GM18951 (cell line): ENCODE results near the gene GRAMD1C.

ENCODE experiments used
- POLR2A ChIP-seq: IDR thresholded peaks from 4 replicates; pipeline ENCODE4 v1.6.1; 2011; ENCODE audit warnings: mild to moderate bottlenecking; ENCODE audit not compliant: insufficient read length, insufficient read depth; ENCODE audit errors: extremely low read depth
- in situ Hi-C: fragments of 300-500 bp; cut with MboI; formaldehyde crosslinking; loops from one replicate; pipeline ENCODE4 v1.12.0; 2022; ENCODE audit warnings: low sequenced_read_pairs, mixed read lengths, inconsistent platforms; ENCODE audit not compliant: unreplicated experiment

GRAMD1C gene

GRCh38 chr3:113953677-113954076 is 115.1 kb downstream of the GRAMD1C start:
- in situ Hi-C loops, result no loop called here
- no peak for TF ChIP-seq POLR2A

DNA sequence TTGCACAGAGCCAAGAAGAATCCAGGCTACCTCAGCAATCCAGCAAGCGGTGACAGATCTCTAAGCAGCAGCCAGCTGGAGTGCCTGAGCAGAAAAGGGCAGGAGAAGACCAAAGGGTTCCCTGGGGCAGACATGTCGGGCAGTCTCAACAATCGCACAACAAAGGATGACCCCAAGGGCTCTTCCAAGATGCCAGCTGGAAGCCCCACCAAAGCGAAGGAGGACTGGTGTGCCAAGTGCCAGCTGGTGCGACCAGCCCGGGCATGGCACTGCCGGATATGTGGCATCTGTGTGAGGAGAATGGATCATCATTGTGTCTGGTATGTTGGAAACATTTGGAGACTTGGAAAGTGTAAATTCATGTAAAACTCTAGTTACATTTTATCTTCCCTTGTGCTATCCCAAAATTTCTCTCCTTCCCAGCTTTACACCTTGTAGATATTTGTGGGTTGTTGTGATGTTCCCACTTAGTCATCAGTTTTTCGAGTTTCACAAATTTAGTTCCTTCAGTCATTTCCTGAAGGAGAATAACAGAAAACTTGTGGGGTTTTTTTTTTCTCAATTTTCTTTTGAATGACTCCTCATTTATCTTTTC is 115.6 kb downstream of the GRAMD1C start:
- TF ChIP-seq POLR2A, result no peak
- in situ Hi-C loops, result no loop called here

GRCh38 chr3:113963879-113964278 is 125.3 kb downstream of the GRAMD1C start:
- in situ Hi-C loops, result no loop called here
- no peak for TF ChIP-seq POLR2A

GRCh38 chr3:113966172-113966571 is 127.6 kb downstream of the GRAMD1C start:
- in situ Hi-C loops, result no loop called here
- TF ChIP-seq POLR2A, result no peak

DNA sequence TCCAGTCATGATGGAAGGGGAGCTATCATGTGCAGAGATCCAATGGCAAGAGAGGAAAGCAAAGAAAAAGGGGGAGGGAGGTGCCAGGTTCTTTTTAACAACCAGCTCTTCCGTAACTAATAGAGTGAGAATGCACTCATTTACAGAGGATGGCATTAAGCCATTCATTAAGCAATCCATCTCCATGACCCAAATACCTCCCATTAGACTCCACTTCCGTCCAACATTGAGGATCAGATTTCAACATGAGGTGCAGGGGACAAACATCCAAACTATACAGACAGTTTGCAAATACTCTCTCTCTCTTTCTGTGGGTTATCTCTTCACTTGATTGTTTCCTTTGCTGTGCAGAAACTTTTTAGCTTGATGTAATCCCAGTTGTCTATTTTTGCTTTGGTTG is 130.4 kb downstream of the GRAMD1C start:
- in situ Hi-C loops, result no loop called here
- TF ChIP-seq POLR2A, result no peak

- no peak for TF ChIP-seq POLR2A
- in situ Hi-C loops, result no loop called here
Observed at GRCh38 chr3:113977822-113978221, 139.2 kb downstream of the GRAMD1C start.

DNA sequence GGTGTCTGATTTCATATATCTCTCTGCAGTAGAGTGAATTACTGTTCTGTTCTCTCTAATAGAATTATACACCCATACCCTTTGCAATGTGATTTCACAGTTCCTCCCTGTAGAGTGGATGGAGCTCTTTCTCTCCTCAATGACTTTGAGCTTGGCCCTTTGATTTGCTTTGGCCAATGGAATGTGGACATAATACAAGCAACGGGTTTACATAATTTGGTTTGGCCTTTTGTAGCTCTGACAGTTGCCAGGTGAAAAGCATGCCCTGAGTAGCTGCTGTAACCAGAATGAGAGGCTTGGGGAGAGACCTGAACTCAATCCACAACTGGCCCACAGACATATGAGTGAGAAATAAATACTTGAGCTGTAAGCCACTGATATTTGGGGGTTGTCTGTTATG is 141.3 kb downstream of the GRAMD1C start:
- no peak for TF ChIP-seq POLR2A
- in situ Hi-C loops, result no loop called here

DNA sequence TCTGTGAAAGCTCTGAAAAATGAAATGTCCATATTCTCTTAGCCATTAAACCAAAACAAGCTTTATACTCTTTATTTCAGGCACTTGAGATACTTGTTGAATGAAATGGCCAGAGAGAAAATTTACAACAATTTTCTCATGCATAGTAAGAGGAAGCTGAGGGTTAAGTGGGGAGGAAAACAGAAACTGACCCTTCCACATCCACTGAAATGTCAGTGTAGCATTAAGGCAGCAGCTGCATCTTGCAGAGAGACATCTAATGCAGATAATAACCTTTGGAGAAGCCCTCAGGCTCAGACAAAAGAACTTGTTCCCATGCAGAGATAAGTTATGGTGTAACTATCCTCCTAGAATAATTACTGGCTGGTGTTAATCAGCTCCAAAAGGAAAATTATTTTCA is 143.2 kb downstream of the GRAMD1C start:
- in situ Hi-C loops, result no loop called here
- no peak for TF ChIP-seq POLR2A

DNA sequence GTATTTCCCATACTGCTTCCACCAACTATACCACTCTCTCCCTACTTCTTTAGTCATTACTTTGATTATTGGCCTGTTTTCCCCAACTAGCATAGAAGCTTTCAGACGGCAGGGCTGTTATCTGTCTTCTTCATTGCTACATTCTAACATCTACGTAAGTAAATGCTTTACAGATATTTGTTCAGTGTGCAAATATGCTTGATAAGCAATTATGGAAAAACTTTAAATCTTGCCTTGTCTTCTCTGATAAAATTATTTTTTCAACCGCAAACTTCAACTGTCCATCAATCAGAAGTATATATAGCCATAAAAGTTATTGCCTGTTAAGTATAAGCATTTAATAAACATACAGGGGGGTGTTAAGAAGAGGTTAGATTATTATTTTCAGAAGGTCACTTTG is 145.0 kb downstream of the GRAMD1C start:
- in situ Hi-C loops, result no loop called here

GRCh38 chr3:113985541-113985940 is 147.0 kb downstream of the GRAMD1C start:
- in situ Hi-C loops, result no loop called here
- TF ChIP-seq POLR2A, result no peak

More for the DNA sequence above, 145.0 kb downstream of the GRAMD1C start:
- no peak for TF ChIP-seq POLR2A
